ENCODE results near the gene CHMP5. TPM values are rescaled to one million over a fixed set of nuclear protein-coding genes. Genes with fewer than 3 reads are reported as not detected.

The CHMP5 gene
- total RNA-seq, 1 experiment from 2014 or later: 74.4 TPM

DNA sequence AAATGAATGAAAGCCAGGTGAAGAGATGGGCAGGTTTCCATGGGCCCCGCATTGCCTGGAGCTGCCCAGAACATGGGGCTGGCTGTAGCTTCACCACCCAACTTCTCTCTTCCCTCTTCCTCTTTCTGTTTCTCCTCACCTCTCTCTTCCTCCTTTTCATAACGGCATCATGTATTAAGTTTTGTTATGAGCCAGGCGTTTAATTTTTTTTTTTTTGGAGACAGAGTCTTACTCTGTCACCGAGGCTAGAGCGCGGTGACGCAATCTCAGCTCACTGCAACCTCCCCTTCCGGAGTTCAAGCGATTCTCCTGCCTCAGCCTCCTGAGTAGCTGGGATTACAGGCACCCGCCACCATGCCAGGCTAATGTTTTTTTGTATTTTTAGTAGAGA, 37.8 kb upstream of the CHMP5 start:
- no peak for DNase-seq (ENCODE audit: low spot score)
- intact Hi-C loops (cut with micrococcal nuclease; ENCODE audit: unreplicated experiment): loop anchor here (10.0 kb wide), 1 partner anchor 642 kb away; no protein-coding TSS in a partner anchor
- Histone ChIP-seq H3K27ac (ENCODE audit: low read depth, low read length, poor library complexity, severe bottlenecking) (no peak overlapping the region), H3K27me3 (replicated peaks; ENCODE audit: insufficient read depth, low read depth, low read length, poor library complexity) (no peaks in the 10 kb centered on the region), H3K4me3 (ENCODE audit: low read depth, low read length, poor library complexity, severe bottlenecking) (no peak overlapping the region), H3K9me3 (ENCODE audit: low read depth, low read length, poor library complexity, severe bottlenecking) (no peaks in the 10 kb centered on the region), H3K4me1 (ENCODE audit: insufficient read depth, low read length, poor library complexity, severe bottlenecking) (peaks cover 10% of the 10 kb centered on the region), H3K36me3 (ENCODE audit: insufficient read depth, low read length, poor library complexity, severe bottlenecking) (no peaks in the 10 kb centered on the region)
- POLR2A ChIA-PET (ENCODE audit: low non-redundant PET): no interaction called here
- BruUV-seq (replicated peaks): no TSS peak
- CTCF ChIA-PET: interaction anchor here (0.6 to 1.1 kb wide), 2 partner anchors 75 to 145 kb away, joined by 4 to 5 read pairs; no protein-coding TSS in a partner anchor
- no peak for TF ChIP-seq EZH2 (IDR thresholded peaks at IDR 0.05; ENCODE audit: borderline replicate concordance, low read depth, low read length, poor library complexity, severe bottlenecking)
- TF ChIP-seq, protein P1, sequence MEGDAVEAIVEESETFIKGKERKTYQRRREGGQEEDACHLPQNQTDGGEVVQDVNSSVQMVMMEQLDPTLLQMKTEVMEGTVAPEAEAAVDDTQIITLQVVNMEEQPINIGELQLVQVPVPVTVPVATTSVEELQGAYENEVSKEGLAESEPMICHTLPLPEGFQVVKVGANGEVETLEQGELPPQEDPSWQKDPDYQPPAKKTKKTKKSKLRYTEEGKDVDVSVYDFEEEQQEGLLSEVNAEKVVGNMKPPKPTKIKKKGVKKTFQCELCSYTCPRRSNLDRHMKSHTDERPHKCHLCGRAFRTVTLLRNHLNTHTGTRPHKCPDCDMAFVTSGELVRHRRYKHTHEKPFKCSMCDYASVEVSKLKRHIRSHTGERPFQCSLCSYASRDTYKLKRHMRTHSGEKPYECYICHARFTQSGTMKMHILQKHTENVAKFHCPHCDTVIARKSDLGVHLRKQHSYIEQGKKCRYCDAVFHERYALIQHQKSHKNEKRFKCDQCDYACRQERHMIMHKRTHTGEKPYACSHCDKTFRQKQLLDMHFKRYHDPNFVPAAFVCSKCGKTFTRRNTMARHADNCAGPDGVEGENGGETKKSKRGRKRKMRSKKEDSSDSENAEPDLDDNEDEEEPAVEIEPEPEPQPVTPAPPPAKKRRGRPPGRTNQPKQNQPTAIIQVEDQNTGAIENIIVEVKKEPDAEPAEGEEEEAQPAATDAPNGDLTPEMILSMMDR (conservative IDR thresholded peaks at IDR 0.05; ENCODE audit: low read depth, low read length): no peak

DNA sequence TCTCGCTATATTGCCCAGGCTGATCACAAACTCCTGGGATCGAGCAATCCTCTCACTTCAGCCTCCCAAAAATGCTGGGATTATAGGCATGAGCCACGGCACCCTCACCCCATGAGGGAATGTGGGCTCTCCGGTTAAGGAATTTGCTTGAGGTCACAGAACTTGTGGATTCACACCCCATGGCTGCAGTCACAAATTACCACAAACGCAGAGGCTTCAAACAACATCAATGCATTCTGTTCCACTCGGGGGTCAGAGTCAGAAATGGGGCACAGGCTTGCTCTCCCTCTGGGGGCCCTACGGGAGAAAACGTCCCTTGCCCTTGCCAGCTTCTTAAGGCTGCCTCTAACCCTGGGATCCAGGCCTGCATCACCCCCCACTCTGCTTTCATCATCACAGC, 37.1 kb upstream of the CHMP5 start:
- POLR2A ChIA-PET (ENCODE audit: low non-redundant PET): no interaction called here
- CTCF ChIA-PET: no interaction called here

DNA sequence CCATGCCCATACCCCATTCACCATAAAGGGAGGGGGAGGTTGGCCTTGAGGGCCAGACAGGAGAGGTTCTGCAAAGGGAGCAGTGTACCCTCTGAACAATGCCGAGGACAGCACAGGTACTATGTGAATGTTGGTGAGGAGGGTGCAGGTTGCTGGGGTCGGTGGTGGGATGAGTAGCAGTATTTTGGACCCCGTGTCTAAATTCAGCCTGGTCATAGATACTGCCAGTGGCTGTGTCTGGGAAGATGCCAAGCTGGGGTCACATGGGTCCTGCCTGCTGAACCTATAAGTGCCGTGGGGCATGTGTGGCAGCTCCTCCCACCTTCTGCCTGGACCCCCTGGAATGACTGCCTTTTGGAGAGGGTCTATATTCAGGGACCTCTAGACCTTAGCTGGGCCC, 36.2 kb upstream of the CHMP5 start:
- TF ChIP-seq, protein P1 (conservative IDR thresholded peaks at IDR 0.05; ENCODE audit: low read depth, low read length): no peak
- no peak for TF ChIP-seq EZH2 (IDR thresholded peaks at IDR 0.05; ENCODE audit: borderline replicate concordance, low read depth, low read length, poor library complexity, severe bottlenecking)
- no peak overlapping the region for H3K4me3 ChIP-seq (ENCODE audit: low read depth, low read length, poor library complexity, severe bottlenecking)
- H3K9me3 ChIP-seq (ENCODE audit: low read depth, low read length, poor library complexity, severe bottlenecking): no peaks in the 10 kb centered on the region
- H3K27ac ChIP-seq (ENCODE audit: low read depth, low read length, poor library complexity, severe bottlenecking): no peak overlapping the region
- intact Hi-C loops (cut with micrococcal nuclease; ENCODE audit: unreplicated experiment): loop anchor here (10.0 kb wide), 1 partner anchor 644 kb away; no protein-coding TSS in a partner anchor
- no peaks in the 10 kb centered on the region for H3K27me3 ChIP-seq (replicated peaks; ENCODE audit: insufficient read depth, low read depth, low read length, poor library complexity)
- H3K36me3 ChIP-seq (ENCODE audit: insufficient read depth, low read length, poor library complexity, severe bottlenecking): no peaks in the 10 kb centered on the region
- H3K4me1 ChIP-seq (ENCODE audit: insufficient read depth, low read length, poor library complexity, severe bottlenecking): peaks cover 10% of the 10 kb centered on the region
- DNase-seq (ENCODE audit: low spot score): no peak
- CTCF ChIA-PET: no interaction called here
- no TSS peak for BruUV-seq (replicated peaks)
- POLR2A ChIA-PET (ENCODE audit: low non-redundant PET): no interaction called here

More for the DNA sequence above, 37.1 kb upstream of the CHMP5 start:
- H3K4me1 ChIP-seq (ENCODE audit: insufficient read depth, low read length, poor library complexity, severe bottlenecking): peaks cover 10% of the 10 kb centered on the region
- DNase-seq (ENCODE audit: low spot score): no peak
- H3K27me3 ChIP-seq (replicated peaks; ENCODE audit: insufficient read depth, low read depth, low read length, poor library complexity): no peaks in the 10 kb centered on the region
- H3K36me3 ChIP-seq (ENCODE audit: insufficient read depth, low read length, poor library complexity, severe bottlenecking): no peaks in the 10 kb centered on the region
- no peak overlapping the region for H3K27ac ChIP-seq (ENCODE audit: low read depth, low read length, poor library complexity, severe bottlenecking)
- H3K4me3 ChIP-seq (ENCODE audit: low read depth, low read length, poor library complexity, severe bottlenecking): no peak overlapping the region
- TF ChIP-seq, protein P1 (conservative IDR thresholded peaks at IDR 0.05; ENCODE audit: low read depth, low read length): no peak
- TF ChIP-seq EZH2 (IDR thresholded peaks at IDR 0.05; ENCODE audit: borderline replicate concordance, low read depth, low read length, poor library complexity, severe bottlenecking): no peak
- BruUV-seq (replicated peaks): no TSS peak
- intact Hi-C loops (cut with micrococcal nuclease; ENCODE audit: unreplicated experiment): loop anchor here (10.0 kb wide), 1 partner anchor 643 kb away; no protein-coding TSS in a partner anchor
- no peaks in the 10 kb centered on the region for H3K9me3 ChIP-seq (ENCODE audit: low read depth, low read length, poor library complexity, severe bottlenecking)
